IMR-90 (cell line): ENCODE measurements around the gene CARD14. TPM values are rescaled to one million over a fixed set of nuclear protein-coding genes. Genes with fewer than 3 reads are reported as not detected.

Experiments used
- ATAC-seq: fragments of 200-7000 bp; cut with Tn5 transposase; 2 replicates; pipeline ENCODE4 v1.9.1; 2020; ENCODE audit warnings: low read depth, mild to moderate bottlenecking, moderate library complexity
- BruUV-seq: library from RNA; stranded (reverse); fragments of 400-500 nt; replicated peaks from 2 replicates; lab custom pipeline; 2021; lab: Mats Ljungman, UMichigan
- CTCF ChIA-PET: fragments of 300-600 bp; formaldehyde crosslinking; extraction: SDS; loops from one replicate; lab custom pipeline; 2021; ENCODE audit warnings: antibody characterized with exemption; lab: Yijun Ruan, JAX
- POLR2A ChIA-PET: fragments of 300-600 bp; sonication (Branson Sonifier 250); formaldehyde crosslinking; loops from one replicate; lab custom pipeline; 2022; ENCODE audit warnings: antibody characterized with exemption; ENCODE audit not compliant: unreplicated experiment; lab: Charles Lee
- DNase-seq: peaks from one replicate; pipeline ENCODE4 v3.0.0; 2013
- H2AFZ ChIP-seq: replicated peaks from 2 replicates; pipeline ENCODE3; 2013; ENCODE audit warnings: low read length, mild to moderate bottlenecking; ENCODE audit not compliant: poor library complexity
- H2AK5ac ChIP-seq: 2 replicates; pipeline ENCODE4 v1.6.1; 2013; ENCODE audit warnings: low read depth, low read length, inconsistent platforms
- H2AK9ac ChIP-seq: replicated peaks from 2 replicates; pipeline ENCODE3; 2013; ENCODE audit warnings: mild to moderate bottlenecking, low read depth, low read length, moderate library complexity; ENCODE audit not compliant: poor library complexity
- H2BK120ac ChIP-seq: 2 replicates; pipeline ENCODE4 v1.6.1; 2013; ENCODE audit warnings: low read depth, low read length, inconsistent platforms
- H2BK15ac ChIP-seq: 3 replicates; pipeline ENCODE4 v1.6.1; 2013; ENCODE audit warnings: low read depth, low read length, inconsistent platforms
- H2BK20ac ChIP-seq: 2 replicates; pipeline ENCODE4 v1.6.1; 2013; ENCODE audit warnings: low read depth, mild to moderate bottlenecking, inconsistent platforms, low read length, moderate library complexity
- H2BK5ac ChIP-seq: 2 replicates; pipeline ENCODE4 v1.6.1; 2013; ENCODE audit warnings: mild to moderate bottlenecking, low read depth, low read length, inconsistent platforms; ENCODE audit not compliant: poor library complexity, severe bottlenecking
- H3K14ac ChIP-seq: replicated peaks from 2 replicates; pipeline ENCODE4 v1.6.1; 2013; ENCODE audit warnings: low read depth, low read length, inconsistent platforms
- H3K18ac ChIP-seq: 2 replicates; pipeline ENCODE4 v1.6.1; 2013; ENCODE audit warnings: low read depth, low read length, control low read depth
- H3K23ac ChIP-seq: 2 replicates; pipeline ENCODE4 v1.6.1; 2013; ENCODE audit warnings: low read depth, low read length, inconsistent platforms
- H3K27ac ChIP-seq: 2 replicates; pipeline ENCODE4 v1.5.1; 2013; ENCODE audit warnings: mild to moderate bottlenecking, control low read depth, low read length; ENCODE audit not compliant: insufficient read depth
- H3K27me3 ChIP-seq: 2 replicates; pipeline ENCODE4 v1.6.1; 2013; ENCODE audit warnings: low read length; ENCODE audit not compliant: control insufficient read depth, insufficient read depth
- H3K36me3 ChIP-seq: 2 replicates; pipeline ENCODE4 v1.6.1; 2013; ENCODE audit warnings: low read length, mixed read lengths; ENCODE audit not compliant: control insufficient read depth, insufficient read depth
- H3K4ac ChIP-seq: 2 replicates; pipeline ENCODE4 v1.6.1; 2013; ENCODE audit warnings: low read depth, low read length, inconsistent platforms
- H3K4me1 ChIP-seq: 2 replicates; pipeline ENCODE4 v1.6.1; 2013; ENCODE audit warnings: low read length, mixed read lengths; ENCODE audit not compliant: control insufficient read depth, insufficient read depth
- H3K4me2 ChIP-seq: 2 replicates; pipeline ENCODE4 v1.6.1; 2013; ENCODE audit warnings: low read depth, mild to moderate bottlenecking, control low read depth, low read length, moderate library complexity
- H3K4me3 ChIP-seq: 2 replicates; pipeline ENCODE4 v1.5.1; 2013; ENCODE audit warnings: low read depth, mild to moderate bottlenecking, control low read depth, low read length, moderate library complexity; ENCODE audit not compliant: insufficient read depth
- H3K56ac ChIP-seq: 2 replicates; pipeline ENCODE4 v1.6.1; 2013; ENCODE audit warnings: low read length, inconsistent platforms; ENCODE audit not compliant: insufficient read depth; ENCODE audit errors: extremely low read depth
- H3K79me1 ChIP-seq, 2 experiments: 2 replicates each; pipeline ENCODE4 v1.6.1; 2013; ENCODE audit warnings: low read length in 2 of 2, inconsistent platforms in 1 of 2, low read depth in 1 of 2
- H3K9ac ChIP-seq: 2 replicates; pipeline ENCODE4 v1.6.1; 2013; ENCODE audit warnings: low read depth, low read length, control low read depth
- H3K9me1 ChIP-seq: 2 replicates; pipeline ENCODE4 v1.6.1; 2013; ENCODE audit warnings: low read length, inconsistent platforms; ENCODE audit not compliant: insufficient read depth
- H3K9me3 ChIP-seq: 2 replicates; pipeline ENCODE4 v1.6.1; 2013; ENCODE audit warnings: low read length; ENCODE audit not compliant: control insufficient read depth, insufficient read depth
- H4K20me1 ChIP-seq: 2 replicates; pipeline ENCODE4 v1.6.1; 2013; ENCODE audit warnings: low read length, inconsistent platforms; ENCODE audit not compliant: insufficient read depth
- H4K5ac ChIP-seq: 2 replicates; pipeline ENCODE4 v1.6.1; 2013; ENCODE audit warnings: mild to moderate bottlenecking, low read depth, low read length, control low read depth
- H4K8ac ChIP-seq, 2 experiments: 2 replicates each; pipeline ENCODE4 v1.6.1; 2013; ENCODE audit warnings: low read depth in 2 of 2, low read length in 2 of 2, control low read depth in 1 of 2, inconsistent platforms in 1 of 2
- H4K91ac ChIP-seq: 2 replicates; pipeline ENCODE4 v1.6.1; 2013; ENCODE audit warnings: low read depth, low read length, inconsistent platforms; ENCODE audit not compliant: insufficient read depth
- BHLHE40 ChIP-seq: fragments of 150-350 bp; IDR thresholded peaks from 2 replicates; pipeline ENCODE4 v1.6.1; 2016; ENCODE audit warnings: mild to moderate bottlenecking, low read depth, low read length
- CEBPB ChIP-seq: IDR thresholded peaks from 2 replicates; pipeline ENCODE4 v1.6.1; 2012; ENCODE audit warnings: low read depth, low read length, improper control_type of control experiment
- FOS ChIP-seq: fragments of 150-350 bp; IDR thresholded peaks from 2 replicates; pipeline ENCODE4 v1.6.1; 2016; ENCODE audit warnings: low read depth, low read length
- MAZ ChIP-seq: IDR thresholded peaks from 2 replicates; pipeline ENCODE4 v1.6.1; 2012; ENCODE audit warnings: low read depth, mild to moderate bottlenecking, low read length, improper control_type of control experiment, moderate library complexity, borderline replicate concordance
- MXI1 ChIP-seq: IDR thresholded peaks from 2 replicates; pipeline ENCODE4 v1.6.1; 2012; ENCODE audit warnings: low read depth, mild to moderate bottlenecking, low read length, moderate library complexity, borderline replicate concordance
- NFE2L2 ChIP-seq: fragments of 150-350 bp; IDR thresholded peaks from 2 replicates; pipeline ENCODE4 v1.6.1; 2016; ENCODE audit warnings: low read depth, mild to moderate bottlenecking, low read length
- POLR2A ChIP-seq: IDR thresholded peaks from 2 replicates; pipeline ENCODE4 v1.6.1; 2012; ENCODE audit warnings: mild to moderate bottlenecking, low read depth, low read length
- RAD21 ChIP-seq: IDR thresholded peaks from 2 replicates; pipeline ENCODE4 v1.6.1; 2012; ENCODE audit warnings: low read length, improper control_type of control experiment
- SMC3 ChIP-seq: fragments of 150-350 bp; IDR thresholded peaks from 2 replicates; pipeline ENCODE4 v1.6.1; 2016; ENCODE audit warnings: low read depth, mild to moderate bottlenecking, antibody characterized with exemption, low read length, moderate library complexity
- whole genome bisulfite sequencing, 2 experiments: methylation state at CpG; one replicate each; pipeline versions ENCODE4 v1.1.5 to v1.1.7; 2013; ENCODE audit warnings: missing lambda C conversion rate in 2 of 2; ENCODE audit not compliant: insufficient read length in 1 of 2; ENCODE audit errors: extremely low coverage in 2 of 2; 5-methylcytosine and 5-hydroxymethylcytosine counted together
- dilution Hi-C: fragments of 300-500 bp; cut with HindIII; formaldehyde crosslinking; loops from one replicate; pipeline ENCODE4 v1.14.3; 2018; ENCODE audit warnings: low sequenced_read_pairs; ENCODE audit not compliant: unreplicated experiment
- in situ Hi-C: fragments of 300-500 bp; cut with MboI; formaldehyde crosslinking; loops from 3 replicates; pipeline ENCODE4 v1.14.3; 2019; ENCODE audit warnings: low sequenced_read_pairs, inconsistent platforms, mixed read lengths
- intact Hi-C: fragments of 100-400 bp; cut with micrococcal nuclease; formaldehyde crosslinking; loops from 2 replicates; pipeline ENCODE4 v1.10.0; 2022
- polyA plus RNA-seq, 3 experiments: library from polyadenylated mRNA; depleted of rRNA; stranded (reverse); fragments of >200 nt; gene quantifications; 2 replicates each; pipeline ENCODE4 v1.2.3, GENCODE V29; 2012; ENCODE audit warnings: low replicate concordance in 1 of 3
- total RNA-seq: library from RNA; depleted of rRNA; stranded (reverse); fragments of >200 nt; gene quantifications from 2 replicates; pipeline ENCODE4 v1.2.3, GENCODE V29; 2012
- TF ChIP-seq, protein P1 (sequence below): fragments of 150-350 bp; IDR thresholded peaks from 2 replicates; pipeline ENCODE4 v1.6.1; 2016; ENCODE audit warnings: low read depth, mild to moderate bottlenecking, low read length, moderate library complexity, borderline replicate concordance
- TF ChIP-seq, protein P2 (sequence below): fragments of 150-350 bp; IDR thresholded peaks from 2 replicates; pipeline ENCODE4 v1.6.1; 2017; ENCODE audit warnings: mild to moderate bottlenecking, antibody characterized with exemption, low read length, low read depth
- TF ChIP-seq, protein P3 (sequence below): conservative IDR thresholded peaks from 2 replicates; pipeline ENCODE4 v1.5.1; 2012; ENCODE audit warnings: mild to moderate bottlenecking, low read depth, low read length, improper control_type of control experiment

CARD14 gene
- total and polyA plus RNA-seq, 2 of the 4 experiments (the other 2 are of a cell fraction): not detected

DNA sequence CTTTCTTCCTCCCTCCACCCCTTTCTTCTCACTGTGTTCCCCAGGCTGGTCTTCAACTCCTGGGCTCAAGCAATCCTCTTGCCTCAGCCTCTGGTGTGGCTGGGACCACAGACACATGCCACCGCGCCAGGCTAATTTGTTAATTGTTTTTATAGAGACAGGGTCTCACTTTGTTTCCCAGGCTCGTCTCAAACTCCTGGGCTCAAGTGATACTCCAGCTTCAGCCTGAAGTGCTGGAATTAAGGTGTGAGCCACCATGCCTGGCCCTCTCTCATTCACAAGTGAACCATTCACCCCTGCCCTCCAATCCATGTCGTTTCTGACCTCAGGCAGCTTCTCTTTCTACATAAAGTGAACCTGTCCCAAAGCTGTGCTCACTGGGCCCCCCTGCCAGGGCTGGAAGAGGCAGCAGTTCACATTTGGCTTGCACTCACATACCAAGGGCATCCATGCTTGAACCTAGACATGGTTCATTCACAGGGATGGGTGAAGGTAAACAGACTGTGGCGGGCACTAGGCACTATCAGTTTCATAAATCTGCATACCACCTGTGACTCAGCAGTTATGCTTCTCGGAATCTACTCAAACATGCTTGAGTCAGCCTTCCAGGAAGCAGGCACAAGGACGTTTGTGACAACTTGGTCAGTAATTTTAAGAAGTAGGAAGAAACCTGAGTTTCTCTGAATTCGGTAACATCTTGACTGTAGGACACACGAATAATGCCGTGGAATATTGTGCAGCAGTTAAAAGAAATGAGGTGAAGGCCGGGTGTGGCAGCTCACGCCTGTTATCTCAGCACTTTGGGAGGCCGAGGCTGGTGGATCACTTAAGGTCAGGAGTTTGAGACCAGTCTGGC lies 84.8 kb downstream of the CARD14 start (continued):
- TF ChIP-seq, protein P1, sequence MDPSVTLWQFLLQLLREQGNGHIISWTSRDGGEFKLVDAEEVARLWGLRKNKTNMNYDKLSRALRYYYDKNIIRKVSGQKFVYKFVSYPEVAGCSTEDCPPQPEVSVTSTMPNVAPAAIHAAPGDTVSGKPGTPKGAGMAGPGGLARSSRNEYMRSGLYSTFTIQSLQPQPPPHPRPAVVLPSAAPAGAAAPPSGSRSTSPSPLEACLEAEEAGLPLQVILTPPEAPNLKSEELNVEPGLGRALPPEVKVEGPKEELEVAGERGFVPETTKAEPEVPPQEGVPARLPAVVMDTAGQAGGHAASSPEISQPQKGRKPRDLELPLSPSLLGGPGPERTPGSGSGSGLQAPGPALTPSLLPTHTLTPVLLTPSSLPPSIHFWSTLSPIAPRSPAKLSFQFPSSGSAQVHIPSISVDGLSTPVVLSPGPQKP: no peak
- TF ChIP-seq MAZ: no peak

DNA sequence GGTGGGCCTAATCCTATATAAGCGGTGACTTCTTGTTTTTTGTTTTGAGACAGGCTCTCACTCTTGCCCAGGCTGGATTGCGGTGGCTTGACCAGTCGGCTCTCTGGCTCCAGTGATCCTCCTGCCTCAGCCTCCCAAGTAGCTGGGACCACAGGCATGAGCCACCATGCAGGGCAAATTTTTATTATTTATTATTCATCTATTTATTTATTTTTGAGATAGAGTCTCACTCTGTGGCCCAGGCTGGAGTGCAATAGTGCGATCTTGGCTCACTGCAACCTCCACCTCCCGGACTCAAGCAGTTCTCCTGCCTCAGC lies 86.2 kb downstream of the CARD14 start:
- POLR2A ChIA-PET: no interaction called here
- H3K23ac ChIP-seq: no peak overlapping the region
- no peak overlapping the region for H4K91ac ChIP-seq
- ATAC-seq (no peak), DNase-seq (no peak)
- H3K56ac ChIP-seq: no peak overlapping the region
- CTCF ChIA-PET: no interaction called here
- H3K9me1 ChIP-seq: peaks cover 6% of the 10 kb centered on the region; the same call in 1 of the 2 replicates
- BruUV-seq: no TSS peak
- H3K27me3 ChIP-seq: no peaks in the 10 kb centered on the region
- H3K4me3 ChIP-seq: no peak overlapping the region
- peaks cover 0 to under 1% of the 10 kb centered on the region in 2 experiments; a peak in 1 of 4 replicates for H3K79me1 ChIP-seq
- H3K18ac ChIP-seq: 0 out of 2 replicates have a peak overlapping the region, but pooled peaks have one; percentile 24
- peaks cover 16% of the 10 kb centered on the region for H3K36me3 ChIP-seq
- no peak overlapping the region for H3K9ac ChIP-seq
- H2BK5ac ChIP-seq: peak overlapping the region; percentile 91
- peak overlapping the region; percentile 95; the same call in 1 of the 2 replicates for H2BK120ac ChIP-seq
- H4K5ac ChIP-seq: no peak overlapping the region
- no peak overlapping the region for H3K4me2 ChIP-seq
- no peak overlapping the region for H2AK9ac ChIP-seq
- no peak overlapping the region for H2AK5ac ChIP-seq
- H3K4me1 ChIP-seq: peaks cover 11% of the 10 kb centered on the region
- WGBS, 2 experiments: no CpG with 5 or more reads among the region's 5 CpGs
- dilution Hi-C loops (no loop called here), in situ Hi-C loops (no loop called here), intact Hi-C loops (loop anchor here (10.0 kb wide), 1 partner anchor 171 kb away; no protein-coding TSS in a partner anchor)
- H4K20me1 ChIP-seq: no peaks in the 10 kb centered on the region
- H2BK15ac ChIP-seq: 0 out of 3 replicates have a peak overlapping the region, but pooled peaks have one; percentile 20
- H2BK20ac ChIP-seq: peak overlapping the region; percentile 84
- H3K4ac ChIP-seq: peak overlapping the region; percentile 76
- H4K8ac ChIP-seq: 0 out of 4 replicates have a peak overlapping the region, but pooled peaks of 1 of the 2 experiments have one; percentile 19
- H3K14ac ChIP-seq: 0 out of 2 replicates have a peak overlapping the region, but pooled peaks have one; percentile 4
- H2AFZ ChIP-seq: no peak overlapping the region
- H3K27ac ChIP-seq: peak overlapping the region; percentile 97; the same call in 1 of the 2 replicates
- no peaks in the 10 kb centered on the region for H3K9me3 ChIP-seq
- no peak for TF ChIP-seq FOS
- TF ChIP-seq MXI1: no peak
- TF ChIP-seq POLR2A: no peak
- no peak for TF ChIP-seq BHLHE40
- TF ChIP-seq MAZ: no peak
- no peak for TF ChIP-seq CEBPB
- no peak for TF ChIP-seq SMC3
- TF ChIP-seq, protein P2, sequence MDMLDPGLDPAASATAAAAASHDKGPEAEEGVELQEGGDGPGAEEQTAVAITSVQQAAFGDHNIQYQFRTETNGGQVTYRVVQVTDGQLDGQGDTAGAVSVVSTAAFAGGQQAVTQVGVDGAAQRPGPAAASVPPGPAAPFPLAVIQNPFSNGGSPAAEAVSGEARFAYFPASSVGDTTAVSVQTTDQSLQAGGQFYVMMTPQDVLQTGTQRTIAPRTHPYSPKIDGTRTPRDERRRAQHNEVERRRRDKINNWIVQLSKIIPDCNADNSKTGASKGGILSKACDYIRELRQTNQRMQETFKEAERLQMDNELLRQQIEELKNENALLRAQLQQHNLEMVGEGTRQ: no peak
- no peak for TF ChIP-seq RAD21
- no peak for TF ChIP-seq NFE2L2
- TF ChIP-seq, protein P3, sequence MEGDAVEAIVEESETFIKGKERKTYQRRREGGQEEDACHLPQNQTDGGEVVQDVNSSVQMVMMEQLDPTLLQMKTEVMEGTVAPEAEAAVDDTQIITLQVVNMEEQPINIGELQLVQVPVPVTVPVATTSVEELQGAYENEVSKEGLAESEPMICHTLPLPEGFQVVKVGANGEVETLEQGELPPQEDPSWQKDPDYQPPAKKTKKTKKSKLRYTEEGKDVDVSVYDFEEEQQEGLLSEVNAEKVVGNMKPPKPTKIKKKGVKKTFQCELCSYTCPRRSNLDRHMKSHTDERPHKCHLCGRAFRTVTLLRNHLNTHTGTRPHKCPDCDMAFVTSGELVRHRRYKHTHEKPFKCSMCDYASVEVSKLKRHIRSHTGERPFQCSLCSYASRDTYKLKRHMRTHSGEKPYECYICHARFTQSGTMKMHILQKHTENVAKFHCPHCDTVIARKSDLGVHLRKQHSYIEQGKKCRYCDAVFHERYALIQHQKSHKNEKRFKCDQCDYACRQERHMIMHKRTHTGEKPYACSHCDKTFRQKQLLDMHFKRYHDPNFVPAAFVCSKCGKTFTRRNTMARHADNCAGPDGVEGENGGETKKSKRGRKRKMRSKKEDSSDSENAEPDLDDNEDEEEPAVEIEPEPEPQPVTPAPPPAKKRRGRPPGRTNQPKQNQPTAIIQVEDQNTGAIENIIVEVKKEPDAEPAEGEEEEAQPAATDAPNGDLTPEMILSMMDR: no peak
